Measurements from ENCODE around the gene IFT22.

DNA sequence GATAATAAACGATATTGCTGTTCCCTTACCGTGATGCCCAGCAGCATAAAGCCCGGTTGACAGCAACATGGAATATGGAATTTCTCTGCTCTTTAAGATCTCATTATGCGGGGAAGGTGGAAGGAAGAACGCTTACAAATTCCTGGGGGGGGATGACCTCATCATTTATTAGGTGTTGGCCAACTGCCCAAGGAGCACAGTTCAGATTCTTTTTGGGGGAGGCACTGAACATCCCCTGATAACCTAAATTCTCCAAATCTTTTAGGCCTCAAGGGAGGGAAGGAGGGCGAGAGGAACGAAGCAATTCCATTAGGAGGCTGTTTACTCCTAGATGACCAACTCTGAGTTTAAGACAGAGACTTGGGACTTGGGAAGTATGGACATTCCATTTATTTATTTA lies 35.8 kb upstream of the IFT22 start:
- TF ChIP-seq, protein P1, sequence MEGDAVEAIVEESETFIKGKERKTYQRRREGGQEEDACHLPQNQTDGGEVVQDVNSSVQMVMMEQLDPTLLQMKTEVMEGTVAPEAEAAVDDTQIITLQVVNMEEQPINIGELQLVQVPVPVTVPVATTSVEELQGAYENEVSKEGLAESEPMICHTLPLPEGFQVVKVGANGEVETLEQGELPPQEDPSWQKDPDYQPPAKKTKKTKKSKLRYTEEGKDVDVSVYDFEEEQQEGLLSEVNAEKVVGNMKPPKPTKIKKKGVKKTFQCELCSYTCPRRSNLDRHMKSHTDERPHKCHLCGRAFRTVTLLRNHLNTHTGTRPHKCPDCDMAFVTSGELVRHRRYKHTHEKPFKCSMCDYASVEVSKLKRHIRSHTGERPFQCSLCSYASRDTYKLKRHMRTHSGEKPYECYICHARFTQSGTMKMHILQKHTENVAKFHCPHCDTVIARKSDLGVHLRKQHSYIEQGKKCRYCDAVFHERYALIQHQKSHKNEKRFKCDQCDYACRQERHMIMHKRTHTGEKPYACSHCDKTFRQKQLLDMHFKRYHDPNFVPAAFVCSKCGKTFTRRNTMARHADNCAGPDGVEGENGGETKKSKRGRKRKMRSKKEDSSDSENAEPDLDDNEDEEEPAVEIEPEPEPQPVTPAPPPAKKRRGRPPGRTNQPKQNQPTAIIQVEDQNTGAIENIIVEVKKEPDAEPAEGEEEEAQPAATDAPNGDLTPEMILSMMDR (conservative IDR thresholded peaks at IDR 0.05 in 1 of 2, IDR thresholded peaks at IDR 0.05 in 1 of 2; ENCODE audit: extremely low read depth in 1 of 2, insufficient read depth in 1 of 2, low read depth in 1 of 2, low read length in 2 of 2): no peak
- no peak for TF ChIP-seq EZH2 (IDR thresholded peaks at IDR 0.05; ENCODE audit: borderline replicate concordance, low read length)
